T47D (cell line): ENCODE measurements around the gene NCK1.
"Not testable (repeated sequence)": the region's sequence is repeated elsewhere in the genome, so short reads cannot be mapped to it uniquely, and the experiment has no call there.

Experiments
- DNase-seq, 2 experiments: peaks; one replicate each; pipeline versions ENCODE4 v3.0.0 to v3.0.0-alpha.2; 2011 to 2012; ENCODE audit warnings: low read depth in 1 of 2, low spot score in 1 of 2
- JUND ChIP-seq: IDR thresholded peaks from 2 replicates; pipeline ENCODE4 v1.6.1; 2012; ENCODE audit warnings: low read depth
- in situ Hi-C: cut with HindIII; loops from 2 replicates; pipeline ENCODE4 v1.10.0; 2016; ENCODE audit warnings: low sequenced_read_pairs, low pct_unique_long_range_greater_than_20kb

The NCK1 gene

DNA sequence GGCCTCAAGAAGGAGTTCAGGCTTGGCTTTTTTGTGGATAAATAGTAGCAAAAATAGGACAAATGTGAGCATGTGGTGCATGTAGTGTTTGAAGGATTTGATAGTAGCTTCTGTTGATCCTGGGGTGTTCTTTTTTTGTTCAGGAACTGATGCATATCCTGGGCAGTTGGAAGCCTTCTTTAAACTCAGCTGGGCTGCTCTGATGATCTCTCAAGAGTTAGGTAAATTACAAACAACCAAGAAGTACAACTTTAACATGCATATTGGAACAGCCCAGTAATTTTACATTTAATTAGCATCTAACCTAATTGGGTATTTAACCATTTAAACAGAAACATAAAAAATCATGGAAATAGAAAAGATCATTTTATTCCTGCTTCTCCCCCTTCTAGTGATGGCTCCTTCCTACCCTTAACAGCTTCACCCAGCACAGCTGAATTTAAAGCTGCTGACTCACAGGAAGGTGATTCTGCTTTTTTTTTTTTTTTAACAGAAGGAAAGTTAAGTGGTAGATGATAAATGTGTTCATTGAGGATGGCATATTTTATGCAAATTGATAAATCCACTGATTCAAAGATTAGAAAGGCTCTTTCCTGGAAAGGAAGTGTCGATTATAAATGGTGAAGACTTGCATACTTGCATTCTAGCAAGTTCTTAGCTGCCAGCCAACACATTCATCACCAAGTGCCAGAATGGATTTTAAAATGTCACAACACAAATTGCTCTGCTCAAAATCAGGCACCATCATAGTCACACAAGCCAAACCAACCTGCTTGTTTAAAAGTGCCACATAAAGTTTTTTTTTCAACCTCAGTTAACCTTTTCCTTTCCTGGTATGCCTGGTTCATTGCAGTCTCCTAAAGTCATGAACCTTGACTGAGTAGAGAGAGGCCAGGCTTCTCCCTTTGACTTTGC lies 23.1 kb upstream of the NCK1 start:
- no peak for DNase-seq
- no peak for TF ChIP-seq JUND
- in situ Hi-C loops, result no loop called here

DNA sequence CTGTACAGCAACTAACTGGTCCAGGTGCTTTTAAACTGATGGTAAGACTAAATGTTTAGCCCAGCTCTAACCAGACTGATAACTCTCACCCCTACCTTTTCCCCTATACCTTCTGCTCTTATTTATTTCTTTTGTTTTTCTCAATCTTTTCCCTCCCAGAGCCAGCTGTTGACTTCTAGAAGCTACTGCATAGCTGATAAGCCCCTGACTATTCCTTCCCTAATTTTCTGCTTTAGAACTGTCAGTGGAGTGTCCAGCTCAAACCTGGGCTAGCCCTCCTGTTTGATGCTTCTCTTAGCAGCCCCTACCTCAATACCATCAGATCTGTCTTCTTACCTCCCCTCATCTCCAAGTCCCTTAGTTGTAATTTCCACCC lies 22.5 kb upstream of the NCK1 start:
- in situ Hi-C loops, result no loop called here
- DNase-seq, result no peak
- TF ChIP-seq JUND, result no peak

DNA sequence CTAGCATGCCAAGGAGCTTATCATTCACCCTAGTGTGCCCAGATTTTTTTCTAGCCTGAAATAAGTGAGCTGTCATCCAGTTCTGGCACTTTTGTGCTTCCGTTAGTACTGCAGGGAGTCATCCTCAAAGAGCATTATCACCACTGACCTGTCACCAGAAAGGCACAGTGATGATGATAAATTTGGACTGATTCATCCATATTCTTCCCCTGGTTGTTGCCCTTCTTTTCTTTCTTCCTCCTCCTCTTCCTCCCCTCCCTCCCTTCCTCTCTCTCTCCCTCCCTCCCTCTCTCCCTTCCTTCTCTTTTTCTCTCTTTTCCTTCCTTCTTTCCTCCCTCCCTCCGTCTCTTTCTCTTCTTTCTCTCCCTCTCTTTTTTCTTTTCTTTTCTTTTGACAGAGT lies 21.8 kb upstream of the NCK1 start:
- TF ChIP-seq JUND, result no peak
- in situ Hi-C loops, result no loop called here
- DNase-seq, result no peak

DNA sequence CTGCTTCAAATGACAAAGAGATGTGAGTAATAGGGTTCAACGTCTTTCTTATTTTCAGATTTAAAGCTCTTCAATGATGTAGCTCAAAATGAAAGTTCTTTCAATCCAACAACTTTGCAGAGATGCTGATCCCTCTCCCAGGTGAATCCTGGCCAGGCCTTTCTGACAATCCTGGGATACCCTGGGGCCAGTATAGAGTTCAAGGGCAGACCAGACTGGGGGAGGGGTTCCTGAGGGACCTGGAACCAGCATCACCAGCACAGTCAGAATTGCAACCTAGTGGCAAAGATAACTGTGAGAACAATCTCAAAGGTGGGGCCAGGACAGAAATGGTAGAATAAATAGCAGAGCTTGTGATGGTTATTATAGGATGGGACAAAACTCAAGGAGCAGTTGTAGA lies 19.7 kb upstream of the NCK1 start:
- TF ChIP-seq JUND, result no peak
- no peak for DNase-seq
- in situ Hi-C loops, result no loop called here

DNA sequence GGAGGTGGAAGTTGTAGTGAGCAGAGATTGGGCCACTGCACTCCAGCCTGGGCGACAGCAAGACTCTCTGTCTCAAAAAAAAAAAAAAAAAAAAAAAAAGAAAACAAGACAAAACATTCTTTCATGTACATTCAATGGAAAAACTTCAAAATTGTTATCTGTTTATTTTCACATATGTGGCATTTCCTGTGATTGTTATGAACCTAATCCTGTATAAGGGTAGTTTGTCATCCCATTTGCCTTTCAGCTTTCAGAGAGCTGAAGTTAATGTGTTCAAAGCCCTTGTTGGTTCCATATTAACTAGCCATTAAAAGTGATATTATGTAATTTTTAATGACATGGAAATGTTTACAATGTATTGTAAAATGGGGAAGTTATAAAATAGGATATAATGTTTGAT lies 17.3 kb upstream of the NCK1 start:
- TF ChIP-seq JUND, result no peak
- in situ Hi-C loops, result no loop called here
- DNase-seq, result no peak

DNA sequence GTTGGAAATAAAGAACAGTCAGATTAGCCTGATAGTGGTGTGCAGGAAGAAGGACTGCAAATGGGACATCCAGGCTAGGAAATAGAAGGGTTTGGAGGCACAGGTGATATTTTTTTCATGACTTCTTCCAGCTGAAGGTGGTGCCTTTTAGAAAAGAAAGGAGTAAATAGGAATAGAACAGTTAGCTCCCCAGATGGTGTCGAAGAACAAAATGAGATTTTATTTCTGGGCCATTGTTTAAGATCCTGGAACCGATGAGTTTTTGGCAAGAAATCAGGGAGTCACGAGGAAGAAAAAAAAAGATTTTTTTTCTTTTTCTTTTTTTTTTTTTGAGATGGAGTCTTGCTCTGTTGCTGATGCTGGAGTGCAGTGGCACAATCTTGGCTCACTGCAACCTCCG lies 9.8 kb upstream of the NCK1 start:
- in situ Hi-C loops, result no loop called here
- no peak for TF ChIP-seq JUND
- DNase-seq, result no peak

DNA sequence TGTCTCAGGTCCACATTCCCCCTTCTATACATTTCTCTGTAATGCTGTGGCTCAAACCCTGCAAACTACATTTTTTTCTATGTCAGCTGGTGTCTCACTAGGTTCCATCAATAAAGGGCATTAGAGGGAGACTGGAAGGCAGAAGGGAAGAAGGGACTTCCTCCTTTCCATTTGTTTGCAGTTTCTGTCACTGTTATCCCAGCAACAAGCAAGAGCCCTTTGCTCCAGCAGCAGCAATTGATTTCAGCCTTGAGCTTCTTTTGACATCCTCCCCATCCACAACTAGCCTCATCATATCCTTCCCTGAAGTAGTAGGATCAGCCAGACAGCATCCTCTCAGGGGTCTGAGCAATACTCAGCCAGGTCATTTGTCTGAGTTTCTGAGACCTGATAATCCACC lies 5.3 kb upstream of the NCK1 start:
- no peak for TF ChIP-seq JUND
- in situ Hi-C loops, result no loop called here
- no peak for DNase-seq

DNA sequence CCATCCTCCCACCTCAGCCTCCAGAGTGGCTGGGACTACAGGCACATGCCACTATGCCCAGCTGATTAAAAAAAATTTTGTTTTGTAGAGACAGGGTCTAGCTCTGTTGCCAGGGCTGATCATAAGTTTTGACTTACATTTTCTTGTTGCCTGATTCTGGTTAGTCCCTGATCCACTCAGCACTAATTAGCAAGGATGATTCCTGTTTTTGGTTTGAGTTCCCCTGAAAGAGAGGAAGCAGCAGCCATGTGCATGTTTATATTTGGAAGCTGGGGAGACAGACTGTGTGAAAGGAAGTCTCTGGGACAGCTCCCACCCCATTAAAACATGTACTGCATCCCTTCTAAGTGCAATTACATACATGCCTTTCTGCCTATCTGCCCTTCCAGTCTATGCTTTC lies 3.6 kb upstream of the NCK1 start:
- DNase-seq, result no peak
- no peak for TF ChIP-seq JUND
- in situ Hi-C loops, result no loop called here

DNA sequence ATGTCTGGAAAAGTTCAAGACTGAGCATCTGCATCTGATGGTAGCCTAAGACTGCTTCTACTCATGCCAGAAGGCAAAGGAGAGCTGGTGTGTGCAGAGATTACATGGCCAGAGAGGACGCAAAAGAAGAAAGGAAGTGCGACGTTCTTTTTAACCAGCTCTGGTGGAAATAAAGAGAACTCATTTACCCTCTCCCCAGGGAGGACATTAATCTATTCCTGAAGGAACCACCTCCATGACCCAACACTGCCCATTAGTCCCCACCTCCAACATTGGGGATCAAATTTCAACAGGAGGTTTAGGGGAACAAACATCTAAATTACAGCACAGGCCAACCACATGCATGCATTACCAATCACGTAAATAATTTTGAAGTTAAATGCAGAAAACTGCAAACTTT lies 1.5 kb upstream of the NCK1 start:
- in situ Hi-C loops, result no loop called here
- DNase-seq, result no peak
- no peak for TF ChIP-seq JUND

DNA sequence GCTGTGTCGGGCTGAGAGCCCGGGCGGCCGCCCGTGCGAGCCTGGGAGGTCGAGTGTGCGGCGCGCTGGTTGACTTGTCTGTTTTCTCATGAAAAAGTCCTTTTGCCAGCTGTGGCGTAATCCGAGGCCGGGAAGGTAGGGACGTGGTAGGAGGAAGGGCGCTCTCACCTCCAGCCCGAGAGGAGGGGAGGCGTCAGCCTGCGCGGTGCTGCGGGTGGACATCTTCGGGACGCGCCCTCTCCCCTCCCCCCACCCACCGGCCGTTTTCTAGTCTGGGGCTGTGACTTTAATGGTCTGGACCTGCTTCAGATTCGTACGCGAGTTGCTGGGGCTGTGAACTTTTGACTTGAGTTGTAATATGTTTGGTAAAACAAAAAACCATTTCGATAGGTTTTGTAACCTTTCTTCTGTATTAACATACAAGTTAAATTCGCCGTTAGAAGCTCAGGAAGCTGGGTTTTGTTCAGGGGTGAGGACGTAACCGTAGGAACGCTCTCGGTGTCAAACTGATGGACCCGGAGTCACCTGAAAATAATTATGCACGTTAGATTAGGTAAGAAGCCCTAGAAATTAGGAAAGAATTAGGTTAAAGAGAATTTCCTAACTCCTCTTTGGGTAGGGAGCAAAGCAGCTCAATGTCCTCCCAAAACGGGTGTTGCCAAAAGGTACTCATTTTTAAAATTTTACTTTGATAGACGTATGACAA lies 762 bp downstream of the NCK1 start:
- in situ Hi-C loops, result no loop called here
- peak; percentile 44 to 82 for DNase-seq
- no peak for TF ChIP-seq JUND

DNA sequence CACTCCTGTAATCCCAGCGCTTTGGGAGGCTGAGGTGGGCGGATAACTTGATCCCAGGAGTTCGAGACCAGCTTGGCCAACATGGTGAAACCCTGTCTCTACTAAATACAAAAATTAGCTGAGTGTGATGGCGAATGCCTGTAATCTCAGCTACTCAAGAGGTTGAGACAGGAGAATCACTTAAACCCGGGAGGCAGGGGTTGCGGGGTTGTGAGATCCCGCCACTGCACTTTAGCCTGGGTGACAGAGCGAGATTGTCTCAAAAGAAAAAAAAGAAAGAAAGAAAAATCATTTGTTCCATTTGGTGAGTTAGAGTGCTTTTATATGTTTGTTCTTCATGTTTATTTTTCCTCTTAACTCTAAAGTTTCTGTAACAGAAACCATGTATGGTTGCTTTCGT lies 7.3 kb downstream of the NCK1 start:
- in situ Hi-C loops, result no loop called here
- DNase-seq, result no peak
- TF ChIP-seq JUND, result no peak

DNA sequence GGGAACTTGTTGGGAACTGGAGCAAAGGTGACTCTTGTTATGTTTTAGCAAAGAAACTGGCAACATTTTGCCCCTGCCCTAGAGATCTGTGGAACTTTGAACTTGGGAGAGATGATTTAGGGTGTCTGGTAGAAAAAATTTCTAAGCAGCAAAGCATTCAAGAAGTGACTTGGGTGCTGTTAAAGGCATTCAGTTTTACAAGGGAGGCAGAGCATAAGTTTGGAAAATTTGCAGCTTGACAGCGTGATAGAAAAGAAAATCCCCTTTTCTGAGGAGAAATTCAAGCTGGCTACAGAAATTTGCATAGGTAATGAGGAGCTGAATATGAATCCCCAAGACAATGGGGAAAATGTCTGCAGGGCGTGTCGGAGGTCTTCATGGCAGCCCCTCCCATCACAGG lies 10.2 kb downstream of the NCK1 start:
- DNase-seq, in situ Hi-C loops: not testable (repeated sequence)

DNA sequence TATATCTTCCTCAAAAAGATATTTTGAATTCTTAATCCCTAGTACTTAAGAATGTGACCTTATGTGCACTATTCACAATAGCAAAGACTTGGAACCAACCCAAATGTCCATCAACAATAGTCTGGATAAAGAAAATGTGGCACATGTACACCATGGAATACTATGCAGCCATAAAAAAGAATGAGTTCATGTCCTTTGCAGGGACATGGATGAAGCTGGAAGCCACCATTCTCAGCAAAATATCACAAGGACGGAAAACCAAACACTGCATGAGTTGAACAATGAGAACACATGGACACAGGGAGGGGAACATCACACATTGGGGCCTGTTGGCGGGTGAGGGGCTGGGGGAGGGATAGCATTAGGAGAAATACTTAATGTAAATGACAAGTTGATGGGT lies 17.5 kb downstream of the NCK1 start:
- in situ Hi-C loops, DNase-seq: not testable (repeated sequence)

DNA sequence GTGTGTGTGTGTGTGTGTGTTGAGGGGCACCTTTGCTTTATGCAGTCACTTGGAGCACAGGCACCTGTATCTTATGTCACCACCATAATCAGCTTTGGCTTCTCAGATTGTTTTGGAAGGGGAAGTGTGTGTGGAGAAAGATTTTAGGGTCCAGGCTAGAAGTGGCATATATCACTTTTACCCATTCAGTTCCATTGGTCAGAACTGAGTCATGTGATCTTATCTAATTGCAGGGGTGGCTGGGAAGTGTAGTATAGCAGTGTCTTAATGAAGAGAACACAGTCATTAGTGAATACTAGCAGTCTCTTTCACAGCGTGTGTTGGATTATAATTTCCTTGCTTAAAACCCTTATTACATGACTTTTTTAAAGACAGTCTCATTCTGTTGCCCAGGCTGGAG lies 20.6 kb downstream of the NCK1 start:
- in situ Hi-C loops, result no loop called here
- TF ChIP-seq JUND, result no peak
- DNase-seq, result peak in 1 of 2 experiments; percentile 26
